RWPE2 (cell line): ENCODE data around the gene NOL9.
A peak's percentile ranks its signal among the peaks of the same experiment; 100 is the strongest.

Experiments used
- ATAC-seq: fragments of 200-7000 bp; cut with Tn5 transposase; 3 replicates; pipeline ENCODE4 v1.9.1; 2021; ENCODE audit warnings: low read depth
- DNase-seq: peaks from one replicate; pipeline ENCODE4 v3.0.0-alpha.2; 2020; ENCODE audit warnings: low spot score
- H3K27ac ChIP-seq: fragments of 450-650 bp; 2 replicates; pipeline ENCODE4 v1.5.1; 2017; ENCODE audit warnings: mild to moderate bottlenecking; ENCODE audit not compliant: poor library complexity, severe bottlenecking
- H3K27me3 ChIP-seq: fragments of 250-450 bp; sonication (Bioruptor Pico); 2 replicates; pipeline ENCODE4 v1.5.1; 2021; ENCODE audit warnings: mild to moderate bottlenecking, moderate library complexity; ENCODE audit not compliant: insufficient read depth, poor library complexity, severe bottlenecking
- H3K36me3 ChIP-seq: fragments of 250-450 bp; sonication (Bioruptor Pico); 2 replicates; pipeline ENCODE4 v1.5.1; 2020; ENCODE audit warnings: low read depth, mild to moderate bottlenecking, moderate library complexity
- H3K4me1 ChIP-seq: fragments of 250-450 bp; sonication (Bioruptor Pico); 2 replicates; pipeline ENCODE4 v1.5.1; 2021; ENCODE audit warnings: mild to moderate bottlenecking, moderate library complexity; ENCODE audit not compliant: insufficient read depth, poor library complexity, severe bottlenecking
- H3K4me3 ChIP-seq: fragments of 250-450 bp; sonication (Bioruptor Pico); 2 replicates; pipeline ENCODE4 v1.5.1; 2021; ENCODE audit warnings: mild to moderate bottlenecking, moderate library complexity; ENCODE audit not compliant: severe bottlenecking
- H3K9me3 ChIP-seq: fragments of 250-450 bp; sonication (Bioruptor Pico); 2 replicates; pipeline ENCODE4 v1.5.1; 2021; ENCODE audit warnings: mild to moderate bottlenecking, moderate library complexity; ENCODE audit not compliant: severe bottlenecking
- CTCF ChIP-seq: fragments of 450-650 bp; IDR thresholded peaks from one replicate; pipeline ENCODE4 v1.5.1; 2017; ENCODE audit warnings: mild to moderate bottlenecking, moderate library complexity; ENCODE audit not compliant: poor library complexity, severe bottlenecking

Gene NOL9

GRCh38 chr1:6505367-6506209 is 48.7 kb downstream of the NOL9 start:
- no peaks in the 10 kb centered on the region for H3K9me3 ChIP-seq
- no peaks in the 10 kb centered on the region for H3K36me3 ChIP-seq
- H3K27ac ChIP-seq = no peak overlapping the region
- no peak for DNase-seq
- H3K27me3 ChIP-seq = no peaks in the 10 kb centered on the region
- H3K4me1 ChIP-seq = no peaks in the 10 kb centered on the region
- no peak for TF ChIP-seq CTCF
- ATAC-seq = no peak
- H3K4me3 ChIP-seq = no peak overlapping the region

- Histone ChIP-seq H3K27me3 (no peaks in the 10 kb centered on the region), H3K27ac (no peak overlapping the region), H3K4me1 (no peaks in the 10 kb centered on the region), H3K36me3 (no peaks in the 10 kb centered on the region), H3K9me3 (no peaks in the 10 kb centered on the region), H3K4me3 (no peak overlapping the region)
- ATAC-seq = no peak
- TF ChIP-seq CTCF = no peak
- no peak for DNase-seq
Observed at GRCh38 chr1:6504887-6505286, 49.4 kb downstream of the NOL9 start.

GRCh38 chr1:6503884-6504602 is 50.3 kb downstream of the NOL9 start:
- no peaks in the 10 kb centered on the region for H3K36me3 ChIP-seq
- no peaks in the 10 kb centered on the region for H3K9me3 ChIP-seq
- no peak overlapping the region for H3K27ac ChIP-seq
- DNase-seq (no peak), ATAC-seq (no peak)
- TF ChIP-seq CTCF = no peak
- H3K4me1 ChIP-seq = no peaks in the 10 kb centered on the region
- H3K27me3 ChIP-seq = no peaks in the 10 kb centered on the region
- H3K4me3 ChIP-seq = no peak overlapping the region

- Histone ChIP-seq H3K27me3 (no peaks in the 10 kb centered on the region), H3K4me1 (no peaks in the 10 kb centered on the region)
- peak; percentile 61 for DNase-seq
Observed at GRCh38 chr1:6502000-6502891, 52.1 kb downstream of the NOL9 start.

More at GRCh38 chr1:6502000-6502891, 52.1 kb downstream of the NOL9 start:
- no peak for ATAC-seq
- Histone ChIP-seq H3K9me3 (no peaks in the 10 kb centered on the region), H3K27ac (no peak overlapping the region), H3K4me3 (no peak overlapping the region), H3K36me3 (no peaks in the 10 kb centered on the region)
- TF ChIP-seq CTCF = no peak
